T47D (cell line): ENCODE results near the gene BHLHA9.

Source experiments
- DNase-seq, 2 experiments: peaks; one replicate each; pipeline versions ENCODE4 v3.0.0 to v3.0.0-alpha.2; 2011 to 2012; ENCODE audit warnings: low read depth in 1 of 2, low spot score in 1 of 2
- JUND ChIP-seq: IDR thresholded peaks from 2 replicates; pipeline ENCODE4 v1.6.1; 2012; ENCODE audit warnings: low read depth
- in situ Hi-C: cut with HindIII; loops from 2 replicates; pipeline ENCODE4 v1.10.0; 2016; ENCODE audit warnings: low sequenced_read_pairs, low pct_unique_long_range_greater_than_20kb

Gene BHLHA9

GRCh38 chr17:1315891-1316403, 45.7 kb downstream of the BHLHA9 start:
- no peak for DNase-seq
- in situ Hi-C loops = no loop called here
- no peak for TF ChIP-seq JUND
